ENCODE results near the gene GFRA1. TPM values are rescaled to one million over a fixed set of nuclear protein-coding genes. Genes with fewer than 3 reads are reported as not detected.

GFRA1 gene
- total RNA-seq, 2 experiments from 2014 or later = not detected

GRCh38 chr10:116158036-116158435, 115.0 kb downstream of the GFRA1 start:
- ATAC-seq (no peak), DNase-seq (no peak)
- H3K27me3 Mint-ChIP-seq = no peaks in the 10 kb centered on the region
- H3K36me3 Mint-ChIP-seq (ENCODE audit: low read depth) = no peaks in the 10 kb centered on the region
- H3K27ac Mint-ChIP-seq = no peak overlapping the region
- H3K9me3 Mint-ChIP-seq = no peaks in the 10 kb centered on the region
- ChIA-PET POLR2A (no interaction called here), CTCF (no interaction called here)
- TF ChIP-seq CTCF (IDR thresholded peaks at IDR 0.05) = no peak
- no peak overlapping the region for H3K4me3 Mint-ChIP-seq
- intact Hi-C loops (cut with micrococcal nuclease) = no loop called here
- H3K4me1 Mint-ChIP-seq (ENCODE audit: low read depth) = no peaks in the 10 kb centered on the region

- ChIA-PET CTCF (no interaction called here), POLR2A (no interaction called here)
- H3K36me3 Mint-ChIP-seq (ENCODE audit: low read depth) = no peaks in the 10 kb centered on the region
- H3K27ac Mint-ChIP-seq = no peak overlapping the region
- H3K27me3 Mint-ChIP-seq = no peaks in the 10 kb centered on the region
- intact Hi-C loops (cut with micrococcal nuclease) = no loop called here
- TF ChIP-seq CTCF (IDR thresholded peaks at IDR 0.05) = no peak
- no peaks in the 10 kb centered on the region for H3K4me1 Mint-ChIP-seq (ENCODE audit: low read depth)
- DNase-seq (no peak), ATAC-seq (no peak)
- no peaks in the 10 kb centered on the region for H3K9me3 Mint-ChIP-seq
- H3K4me3 Mint-ChIP-seq = no peak overlapping the region
Measured at GRCh38 chr10:116157485-116157884, 115.5 kb downstream of the GFRA1 start.

- no peaks in the 10 kb centered on the region for H3K4me1 Mint-ChIP-seq (ENCODE audit: low read depth)
- no peaks in the 10 kb centered on the region for H3K9me3 Mint-ChIP-seq
- ATAC-seq (no peak), DNase-seq (no peak)
- no peak for TF ChIP-seq CTCF (IDR thresholded peaks at IDR 0.05)
- no peak overlapping the region for H3K4me3 Mint-ChIP-seq
- POLR2A ChIA-PET = no interaction called here
- CTCF ChIA-PET = no interaction called here
- no peaks in the 10 kb centered on the region for H3K36me3 Mint-ChIP-seq (ENCODE audit: low read depth)
- H3K27me3 Mint-ChIP-seq = no peaks in the 10 kb centered on the region
- no peak overlapping the region for H3K27ac Mint-ChIP-seq
- intact Hi-C loops (cut with micrococcal nuclease) = no loop called here
Measured at GRCh38 chr10:116156819-116157218, 116.2 kb downstream of the GFRA1 start.

GRCh38 chr10:116155191-116155590, 117.8 kb downstream of the GFRA1 start:
- DNase-seq (no peak), ATAC-seq (no peak)
- CTCF ChIA-PET = interaction anchor here (1.4 kb wide), 1 partner anchor 101 kb away, joined by 4 read pairs; no protein-coding TSS in a partner anchor
- intact Hi-C loops (cut with micrococcal nuclease) = no loop called here
- no peaks in the 10 kb centered on the region for H3K36me3 Mint-ChIP-seq (ENCODE audit: low read depth)
- no peak overlapping the region for H3K27ac Mint-ChIP-seq
- no peaks in the 10 kb centered on the region for H3K27me3 Mint-ChIP-seq
- no peaks in the 10 kb centered on the region for H3K4me1 Mint-ChIP-seq (ENCODE audit: low read depth)
- TF ChIP-seq CTCF (IDR thresholded peaks at IDR 0.05) = no peak
- POLR2A ChIA-PET = no interaction called here
- H3K9me3 Mint-ChIP-seq = no peaks in the 10 kb centered on the region
- H3K4me3 Mint-ChIP-seq = no peak overlapping the region

GRCh38 chr10:116154651-116155050, 118.4 kb downstream of the GFRA1 start:
- ATAC-seq = no peak
- ChIA-PET POLR2A (no interaction called here), CTCF (interaction anchor here (1.4 kb wide), 1 partner anchor 100 kb away, joined by 4 read pairs; no protein-coding TSS in a partner anchor)
- Mint-ChIP-seq H3K27ac (no peak overlapping the region), H3K9me3 (no peaks in the 10 kb centered on the region), H3K36me3 (ENCODE audit: low read depth) (no peaks in the 10 kb centered on the region), H3K4me3 (no peak overlapping the region), H3K4me1 (ENCODE audit: low read depth) (no peaks in the 10 kb centered on the region), H3K27me3 (no peaks in the 10 kb centered on the region)
- intact Hi-C loops (cut with micrococcal nuclease) = no loop called here
- no peak for DNase-seq
- no peak for TF ChIP-seq CTCF (IDR thresholded peaks at IDR 0.05)
